Left colon (tissue), 2 donors: ENCODE data around the gene ANGEL2. TPM values are rescaled to one million over a fixed set of nuclear protein-coding genes. Genes with fewer than 3 reads are reported as not detected.
"Not testable (repeated sequence)": the region's sequence is repeated elsewhere in the genome, so short reads cannot be mapped to it uniquely, and the experiment has no call there.

Experiments
- ATAC-seq: fragments of 200-7000 bp; cut with Tn5 transposase; one replicate; pipeline ENCODE4 v1.9.1; 2020; ENCODE audit warnings: mild to moderate bottlenecking, moderate library complexity
- DNase-seq, 2 donors: peaks; one replicate each; pipeline ENCODE4 v3.0.0-alpha.2; 2020
- intact Hi-C, 2 donors: fragments of 100-400 bp; cut with DNase I in 1 of 2; cut with micrococcal nuclease in 1 of 2; formaldehyde crosslinking; loops; one replicate each; pipeline versions ENCODE4 v1.11.2 to v1.14.0; 2022; cut with DNase I, micrococcal nuclease
- long read RNA-seq: library from polyadenylated mRNA; unstranded; transcript quantifications from one replicate; pipeline ENCODE4 v2.0.0, GENCODE V29; 2021
- total RNA-seq, 2 donors: library from RNA; stranded (reverse); fragmentation: NEBNext Ultra II Directional; extraction: Animal tissue kit (Norgen Biotek cat#: 25700); gene quantifications; one replicate each; pipeline ENCODE4 v1.2.1, GENCODE V29; 2021
- donor health status: DM: no; HTN: no; CAD: no.
- donor health status: DM: yes; HTN: yes; CAD: no.

The ANGEL2 gene, protein sequence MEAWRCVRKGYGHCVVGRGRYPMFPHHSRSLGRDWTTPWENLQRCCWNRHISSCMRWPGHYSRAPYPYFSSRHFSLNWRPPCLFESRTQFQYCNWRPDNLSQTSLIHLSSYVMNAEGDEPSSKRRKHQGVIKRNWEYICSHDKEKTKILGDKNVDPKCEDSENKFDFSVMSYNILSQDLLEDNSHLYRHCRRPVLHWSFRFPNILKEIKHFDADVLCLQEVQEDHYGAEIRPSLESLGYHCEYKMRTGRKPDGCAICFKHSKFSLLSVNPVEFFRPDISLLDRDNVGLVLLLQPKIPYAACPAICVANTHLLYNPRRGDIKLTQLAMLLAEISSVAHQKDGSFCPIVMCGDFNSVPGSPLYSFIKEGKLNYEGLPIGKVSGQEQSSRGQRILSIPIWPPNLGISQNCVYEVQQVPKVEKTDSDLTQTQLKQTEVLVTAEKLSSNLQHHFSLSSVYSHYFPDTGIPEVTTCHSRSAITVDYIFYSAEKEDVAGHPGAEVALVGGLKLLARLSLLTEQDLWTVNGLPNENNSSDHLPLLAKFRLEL
- total RNA-seq: 10 to 100 TPM; 22.3 to 24.4 TPM
- long read RNA-seq, full-length matches to known transcripts: 1 of 26 reads
- long read RNA-seq, partial matches to known transcripts: 5 of 26 reads
- long read RNA-seq, other reads (novel, unspliced or antisense): 20 of 26 reads

- intact Hi-C loops: no loop called here
- DNase-seq (peak; percentile 96 to 97), ATAC-seq (peak; percentile 96)
Measured at GRCh38 chr1:213015099-213016050, at the start of gene ANGEL2. Gene ANGEL2 (minus strand): TSS chr1:213015867. CDS start chr1:213015671, 196 bp downstream.

GRCh38 chr1:213061263-213061662 lies 45.6 kb upstream of the ANGEL2 start:
- DNase-seq: no peak
- no peak for ATAC-seq
- intact Hi-C loops: no loop called here

- intact Hi-C loops: no loop called here
- ATAC-seq: no peak
- no peak for DNase-seq
Measured at GRCh38 chr1:213060836-213061235, 45.2 kb upstream of the ANGEL2 start.

- ATAC-seq: no peak
- intact Hi-C loops: no loop called here
Measured at GRCh38 chr1:213057264-213058059, 41.8 kb upstream of the ANGEL2 start.

GRCh38 chr1:213055767-213056166 lies 40.1 kb upstream of the ANGEL2 start:
- DNase-seq: no peak
- intact Hi-C loops: no loop called here
- no peak for ATAC-seq

More at GRCh38 chr1:213057264-213058059, 41.8 kb upstream of the ANGEL2 start:
- DNase-seq: no peak

GRCh38 chr1:213054733-213055591 lies 39.3 kb upstream of the ANGEL2 start:
- intact Hi-C loops: no loop called here
- DNase-seq (no peak), ATAC-seq (no peak)

DNA sequence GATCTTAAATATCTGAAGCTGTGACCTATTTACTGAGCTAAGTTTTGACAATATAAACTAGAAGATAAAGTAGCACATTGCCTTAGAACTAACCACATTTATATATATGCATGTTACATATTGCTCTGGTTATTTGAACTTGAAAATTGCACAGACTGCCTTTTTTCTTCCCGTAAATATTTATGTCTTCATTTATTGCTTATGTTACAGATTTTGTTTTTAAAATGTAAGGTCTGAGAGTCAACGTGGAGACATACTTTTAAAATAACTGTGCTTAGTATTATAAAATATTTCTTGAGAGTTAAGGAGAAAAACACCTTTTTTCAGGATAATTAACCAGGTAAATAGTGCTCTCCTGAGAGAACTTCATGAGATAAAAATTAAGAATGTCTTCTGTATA lies 38.5 kb upstream of the ANGEL2 start:
- ATAC-seq: no peak
- intact Hi-C loops: no loop called here
- no peak for DNase-seq

- ATAC-seq (no peak), DNase-seq (no peak)
- intact Hi-C loops: no loop called here
Measured at GRCh38 chr1:213053455-213053854, 37.8 kb upstream of the ANGEL2 start.

DNA sequence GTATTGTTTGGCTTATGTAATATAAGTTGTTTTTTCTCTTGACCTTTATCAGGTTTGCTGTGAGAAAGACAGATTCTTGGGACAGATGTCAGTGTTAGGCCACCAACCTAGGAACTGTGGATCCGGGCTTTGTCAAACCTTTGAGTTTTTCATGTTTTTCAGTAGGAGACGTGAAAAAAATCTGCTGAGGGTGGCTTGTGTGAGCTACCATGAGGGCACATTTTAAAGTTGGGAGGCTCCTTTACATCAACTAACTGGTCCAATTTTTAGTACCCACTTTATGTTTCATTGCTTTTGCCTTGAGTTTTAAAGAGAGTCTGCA lies 36.2 kb upstream of the ANGEL2 start:
- intact Hi-C loops: no loop called here
- DNase-seq (no peak), ATAC-seq (no peak)

- ATAC-seq (peak; percentile 99), DNase-seq (peak; percentile 84 to 88)
- intact Hi-C loops: no loop called here
Measured at GRCh38 chr1:213051127-213051880, 35.6 kb upstream of the ANGEL2 start, which contains the start of gene RPS6KC1. Gene RPS6KC1 (plus strand): TSS chr1:213051241. CDS start chr1:213051405, 164 bp downstream.

GRCh38 chr1:213050745-213051126 lies 35.1 kb upstream of the ANGEL2 start:
- DNase-seq (no peak), ATAC-seq (peak; percentile 63)
- intact Hi-C loops: no loop called here

DNA sequence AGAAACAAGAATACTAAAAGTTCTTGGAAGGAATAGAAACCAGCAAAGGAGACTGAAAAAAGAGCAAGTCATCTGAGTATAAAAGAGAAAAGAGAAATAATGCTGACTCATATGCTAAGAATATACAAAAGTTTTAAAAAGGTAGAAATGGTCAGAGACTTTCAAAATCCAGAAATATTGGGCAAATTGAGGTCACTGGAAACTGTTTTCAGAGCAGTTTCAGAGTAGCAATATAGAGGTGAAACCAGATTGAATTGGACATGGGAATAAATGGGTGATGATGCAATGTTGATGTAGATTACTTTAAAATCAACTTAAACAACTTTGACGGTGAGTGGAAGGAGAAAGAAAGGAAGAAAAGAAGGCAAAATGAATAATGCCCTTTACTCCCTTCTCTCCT lies 33.6 kb upstream of the ANGEL2 start:
- intact Hi-C loops: no loop called here
- DNase-seq (no peak), ATAC-seq (no peak)

- ATAC-seq, DNase-seq, intact Hi-C loops: not testable (repeated sequence)
Measured at GRCh38 chr1:213045321-213046226, 29.9 kb upstream of the ANGEL2 start.

DNA sequence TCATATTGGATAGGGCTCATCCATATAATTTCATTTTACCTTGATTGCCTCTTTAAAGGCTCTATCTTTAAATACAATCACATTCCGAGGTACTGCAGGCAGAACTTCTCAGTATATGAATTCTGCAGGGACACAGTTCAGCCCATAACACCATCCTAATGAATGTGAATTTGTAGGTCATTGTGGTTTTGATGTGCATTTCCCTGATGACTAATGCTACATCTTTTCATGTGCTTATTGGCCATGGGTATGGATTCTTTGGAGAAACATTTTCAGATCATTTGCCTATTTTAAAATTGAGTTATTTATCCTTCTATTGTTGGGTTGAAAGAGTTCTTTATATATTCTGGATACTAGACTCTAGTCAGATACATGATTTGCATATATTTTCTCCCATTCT lies 25.8 kb upstream of the ANGEL2 start:
- ATAC-seq (no peak), DNase-seq (no peak)
- intact Hi-C loops: no loop called here

DNA sequence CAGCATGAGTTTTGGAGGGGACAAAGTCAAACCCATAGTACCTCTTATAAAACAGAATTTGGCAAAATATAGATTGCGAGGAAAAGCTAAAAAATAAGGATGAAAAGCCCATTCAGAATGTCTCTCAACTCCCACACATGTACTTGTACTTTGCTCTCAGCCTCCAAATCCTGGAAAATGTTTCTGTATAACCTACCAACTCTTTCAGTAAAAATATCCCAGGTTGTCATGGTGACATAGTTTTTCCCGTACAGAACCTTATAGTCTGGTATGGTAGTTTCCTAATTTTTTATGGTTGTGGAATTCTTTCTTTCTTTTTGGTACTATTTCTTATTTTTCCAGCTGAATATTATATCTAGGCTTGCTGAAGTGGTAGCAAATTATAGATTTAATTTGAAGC lies 19.9 kb upstream of the ANGEL2 start:
- ATAC-seq (no peak), DNase-seq (no peak)
- intact Hi-C loops: no loop called here

DNA sequence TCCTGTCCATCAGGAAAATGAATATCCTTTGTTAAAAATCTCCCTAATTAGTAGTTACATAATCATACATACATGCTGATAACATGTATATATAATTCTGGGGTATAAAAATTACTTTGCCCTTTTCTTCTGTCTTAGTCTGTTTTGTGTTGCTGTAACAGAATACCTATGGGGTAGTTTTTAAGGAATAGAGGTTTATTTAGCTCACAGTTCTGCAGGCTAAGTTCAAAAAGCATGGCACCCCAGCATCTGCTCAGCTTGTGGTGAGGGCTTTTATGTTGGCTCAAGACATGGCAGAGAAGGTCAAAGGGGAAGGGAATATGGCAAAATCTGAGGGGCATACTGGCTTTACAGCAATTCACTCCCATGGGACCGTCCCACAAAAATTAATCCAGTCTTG lies 19.0 kb upstream of the ANGEL2 start:
- ATAC-seq: no peak
- no peak for DNase-seq
- intact Hi-C loops: no loop called here
